Right lobe of liver (tissue), 4 donors: ENCODE measurements around the gene HAL.

Source experiments
- CTCF ChIP-seq, 4 donors: fragments of 200-600 bp in 3 of 4; fragments of 450-650 bp in 1 of 4; IDR thresholded peaks; one replicate each; pipeline versions ENCODE4 v1.5.1 to v1.8.0; 2016 to 2022; ENCODE audit warnings: antibody characterized with exemption in 4 of 4, mild to moderate bottlenecking in 2 of 4
- POLR2A ChIP-seq: fragments of 450-650 bp; IDR thresholded peaks from one replicate; pipeline ENCODE4 v1.6.1; 2017; ENCODE audit warnings: antibody characterized with exemption, mild to moderate bottlenecking
- donor health status: DM: no; HTN: no; CAD: no.
- donor health status: DM: no; HTN: no; CAD: no.
- donor health status: DM: no; HTN: yes; CAD: no.

GRCh38 chr12:95993907-95994306, 2.2 kb downstream of the HAL start:
- TF ChIP-seq CTCF (IDR thresholded peaks at IDR 0.05) (no peak), POLR2A (no peak)
